C4-2B (cell line): ENCODE data around the gene VAV3.

Experiments used
- ZFX ChIP-seq: fragments of 450-650 bp; IDR thresholded peaks from 2 replicates; pipeline ENCODE4 v1.6.1; 2017
- TF ChIP-seq, protein P1 (sequence below): fragments of 450-650 bp; conservative IDR thresholded peaks from 2 replicates; pipeline ENCODE4 v1.5.1; 2017; ENCODE audit warnings: mild to moderate bottlenecking

GRCh38 chr1:107858323-107858722, 106.7 kb downstream of the VAV3 start:
- TF ChIP-seq, protein P1, sequence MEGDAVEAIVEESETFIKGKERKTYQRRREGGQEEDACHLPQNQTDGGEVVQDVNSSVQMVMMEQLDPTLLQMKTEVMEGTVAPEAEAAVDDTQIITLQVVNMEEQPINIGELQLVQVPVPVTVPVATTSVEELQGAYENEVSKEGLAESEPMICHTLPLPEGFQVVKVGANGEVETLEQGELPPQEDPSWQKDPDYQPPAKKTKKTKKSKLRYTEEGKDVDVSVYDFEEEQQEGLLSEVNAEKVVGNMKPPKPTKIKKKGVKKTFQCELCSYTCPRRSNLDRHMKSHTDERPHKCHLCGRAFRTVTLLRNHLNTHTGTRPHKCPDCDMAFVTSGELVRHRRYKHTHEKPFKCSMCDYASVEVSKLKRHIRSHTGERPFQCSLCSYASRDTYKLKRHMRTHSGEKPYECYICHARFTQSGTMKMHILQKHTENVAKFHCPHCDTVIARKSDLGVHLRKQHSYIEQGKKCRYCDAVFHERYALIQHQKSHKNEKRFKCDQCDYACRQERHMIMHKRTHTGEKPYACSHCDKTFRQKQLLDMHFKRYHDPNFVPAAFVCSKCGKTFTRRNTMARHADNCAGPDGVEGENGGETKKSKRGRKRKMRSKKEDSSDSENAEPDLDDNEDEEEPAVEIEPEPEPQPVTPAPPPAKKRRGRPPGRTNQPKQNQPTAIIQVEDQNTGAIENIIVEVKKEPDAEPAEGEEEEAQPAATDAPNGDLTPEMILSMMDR, result no peak
- TF ChIP-seq ZFX, result no peak
